T-helper 22 cell (primary cell): ENCODE measurements around the gene CCDC74A.
"Not testable (repeated sequence)": the region's sequence is repeated elsewhere in the genome, so short reads cannot be mapped to it uniquely, and the experiment has no call there.

Source experiments
- DNase-seq: peaks from one replicate; pipeline ENCODE4 v3.0.0-alpha.2; 2020; ENCODE audit warnings: low read depth

The CCDC74A gene

GRCh38 chr2:131529864-131530445, 2.3 kb downstream of the CCDC74A start:
- not testable (repeated sequence) for DNase-seq

- not testable (repeated sequence) for DNase-seq
These were observed 3.1 kb downstream of the CCDC74A start for GRCh38 chr2:131530626-131531344.

- not testable (repeated sequence) for DNase-seq
These were observed 4.0 kb downstream of the CCDC74A start for GRCh38 chr2:131531547-131532185.

- DNase-seq = not testable (repeated sequence)
These were observed 5.3 kb downstream of the CCDC74A start for GRCh38 chr2:131532723-131533608.

GRCh38 chr2:131533609-131534316, 6.1 kb downstream of the CCDC74A start:
- not testable (repeated sequence) for DNase-seq

- DNase-seq = not testable (repeated sequence)
These were observed 6.6 kb downstream of the CCDC74A start for GRCh38 chr2:131534317-131534672.

GRCh38 chr2:131534965-131535364, 7.3 kb downstream of the CCDC74A start:
- not testable (repeated sequence) for DNase-seq

- no peak for DNase-seq
These were observed 7.8 kb downstream of the CCDC74A start for GRCh38 chr2:131535526-131535925.

- DNase-seq = not testable (repeated sequence)
These were observed 8.5 kb downstream of the CCDC74A start for GRCh38 chr2:131535951-131536826.

GRCh38 chr2:131536841-131537240, 9.2 kb downstream of the CCDC74A start:
- DNase-seq = not testable (repeated sequence)

- not testable (repeated sequence) for DNase-seq
These were observed 11.2 kb downstream of the CCDC74A start for GRCh38 chr2:131538856-131539255.

GRCh38 chr2:131542438-131543384, 15.0 kb downstream of the CCDC74A start:
- no peak for DNase-seq

GRCh38 chr2:131543385-131543891, 15.8 kb downstream of the CCDC74A start:
- DNase-seq = no peak

GRCh38 chr2:131544006-131544812, 16.5 kb downstream of the CCDC74A start:
- not testable (repeated sequence) for DNase-seq

- DNase-seq = not testable (repeated sequence)
These were observed 17.1 kb downstream of the CCDC74A start for GRCh38 chr2:131544813-131545165.

GRCh38 chr2:131552871-131553270, 25.2 kb downstream of the CCDC74A start:
- DNase-seq = no peak

GRCh38 chr2:131556998-131557397, 29.3 kb downstream of the CCDC74A start:
- no peak for DNase-seq

- DNase-seq = no peak
These were observed 30.1 kb downstream of the CCDC74A start for GRCh38 chr2:131557558-131558321.
